H9 (cell line): Measurements from ENCODE around the gene SULT1A2. TPM values are rescaled to one million over a fixed set of nuclear protein-coding genes. Genes with fewer than 3 reads are reported as not detected.
A peak's percentile ranks its signal among the peaks of the same experiment; 100 is the strongest.
"Not testable (repeated sequence)": the region's sequence is repeated elsewhere in the genome, so short reads cannot be mapped to it uniquely, and the experiment has no call there.

Experiments
- DNase-seq: peaks from one replicate; pipeline ENCODE4 v3.0.0-alpha.2; 2017
- H2AFZ ChIP-seq: one replicate; pipeline ENCODE4 v1.6.1; 2013; ENCODE audit warnings: mild to moderate bottlenecking, low read length, control low read depth, moderate library complexity
- H2AK5ac ChIP-seq: 2 replicates; pipeline ENCODE4 v1.6.1; 2013; ENCODE audit warnings: low read length, control low read depth, mixed read lengths; ENCODE audit not compliant: insufficient read length
- H2BK120ac ChIP-seq: one replicate; pipeline ENCODE4 v1.6.1; 2013; ENCODE audit warnings: low read depth, mild to moderate bottlenecking, low read length, control low read depth, inconsistent platforms; ENCODE audit not compliant: poor library complexity, severe bottlenecking
- H2BK12ac ChIP-seq: 2 replicates; pipeline ENCODE4 v1.6.1; 2013; ENCODE audit warnings: low read length, control low read depth, mixed read lengths, low read depth; ENCODE audit not compliant: insufficient read length
- H2BK15ac ChIP-seq: 2 replicates; pipeline ENCODE4 v1.6.1; 2013; ENCODE audit warnings: low read depth, low read length, control low read depth
- H2BK20ac ChIP-seq: one replicate; pipeline ENCODE4 v1.6.1; 2013; ENCODE audit warnings: low read depth, mild to moderate bottlenecking, low read length, control low read depth, inconsistent platforms; ENCODE audit not compliant: poor library complexity, severe bottlenecking
- H2BK5ac ChIP-seq: 2 replicates; pipeline ENCODE4 v1.6.1; 2013; ENCODE audit warnings: low read length, control low read depth, mixed read lengths; ENCODE audit not compliant: insufficient read length
- H3K14ac ChIP-seq: 2 replicates; pipeline ENCODE4 v1.6.1; 2013; ENCODE audit warnings: low read length, control low read depth; ENCODE audit not compliant: insufficient read depth
- H3K18ac ChIP-seq: 2 replicates; pipeline ENCODE4 v1.6.1; 2013; ENCODE audit warnings: low read depth, mild to moderate bottlenecking, mixed read lengths, low read length, control low read depth; ENCODE audit not compliant: insufficient read length
- H3K23ac ChIP-seq: 2 replicates; pipeline ENCODE4 v1.6.1; 2013; ENCODE audit warnings: low read length, control low read depth, mixed read lengths, low read depth; ENCODE audit not compliant: insufficient read length
- H3K23me2 ChIP-seq: 2 replicates; pipeline ENCODE4 v1.6.1; 2013; ENCODE audit warnings: low read depth, mild to moderate bottlenecking, mixed read lengths, low read length, control low read depth; ENCODE audit not compliant: insufficient read length, poor library complexity, severe bottlenecking
- H3K27ac ChIP-seq: 2 replicates; pipeline ENCODE4 v1.5.1; 2013; ENCODE audit warnings: low read length, control low read depth, mixed read lengths, low read depth; ENCODE audit not compliant: insufficient read length
- H3K27me3 ChIP-seq: 2 replicates; pipeline ENCODE4 v1.6.1; 2013; ENCODE audit warnings: low read length, control low read depth, inconsistent platforms; ENCODE audit not compliant: insufficient read depth
- H3K4ac ChIP-seq: 2 replicates; pipeline ENCODE4 v1.6.1; 2013; ENCODE audit warnings: low read depth, mild to moderate bottlenecking, control low read depth, inconsistent platforms, low read length, moderate library complexity
- H3K4me1 ChIP-seq: 2 replicates; pipeline ENCODE4 v1.6.1; 2013; ENCODE audit warnings: low read length, control low read depth, inconsistent platforms; ENCODE audit not compliant: insufficient read depth
- H3K4me2 ChIP-seq: 2 replicates; pipeline ENCODE4 v1.6.1; 2013; ENCODE audit warnings: low read length, control low read depth, mixed read lengths; ENCODE audit not compliant: insufficient read length, insufficient read depth
- H3K56ac ChIP-seq: 2 replicates; pipeline ENCODE4 v1.6.1; 2013; ENCODE audit warnings: low read depth, mild to moderate bottlenecking, mixed read lengths, low read length, control low read depth; ENCODE audit not compliant: insufficient read length
- H3K79me1 ChIP-seq: 2 replicates; pipeline ENCODE4 v1.6.1; 2013; ENCODE audit warnings: low read depth, mild to moderate bottlenecking, moderate library complexity, low read length, control low read depth, inconsistent platforms; ENCODE audit not compliant: insufficient read depth, poor library complexity, severe bottlenecking
- H3K79me2 ChIP-seq: 2 replicates; pipeline ENCODE4 v1.6.1; 2013; ENCODE audit warnings: low read length, control low read depth, inconsistent platforms; ENCODE audit not compliant: insufficient read depth
- H3K9ac ChIP-seq: 2 replicates; pipeline ENCODE4 v1.6.1; 2013; ENCODE audit warnings: low read length, control low read depth, mixed read lengths; ENCODE audit not compliant: insufficient read length; ENCODE audit errors: extremely low read depth
- H3K9me3 ChIP-seq: one replicate; pipeline ENCODE4 v1.6.1; 2013; ENCODE audit warnings: low read depth, low read length, inconsistent platforms; ENCODE audit not compliant: control insufficient read depth
- H3T11ph ChIP-seq: one replicate; pipeline ENCODE4 v1.6.1; 2013; ENCODE audit warnings: mild to moderate bottlenecking, low read length, control low read depth, inconsistent platforms
- H4K20me1 ChIP-seq: one replicate; pipeline ENCODE4 v1.6.1; 2013; ENCODE audit not compliant: control insufficient read depth, insufficient read length, insufficient read depth
- H4K5ac ChIP-seq: 2 replicates; pipeline ENCODE4 v1.6.1; 2013; ENCODE audit warnings: low read depth, mild to moderate bottlenecking, mixed read lengths, low read length, control low read depth; ENCODE audit not compliant: insufficient read length
- H4K8ac ChIP-seq: replicated peaks from 2 replicates; pipeline ENCODE4 v1.6.1; 2013; ENCODE audit warnings: low read length, control low read depth, mixed read lengths, low read depth; ENCODE audit not compliant: insufficient read length
- H4K91ac ChIP-seq: 2 replicates; pipeline ENCODE4 v1.6.1; 2013; ENCODE audit warnings: low read depth, mild to moderate bottlenecking, moderate library complexity, mixed read lengths, low read length, control low read depth; ENCODE audit not compliant: insufficient read length
- H3K27ac Mint-ChIP-seq, 3 experiments: 2 replicates in 2 of 3; 3 replicates in 1 of 3; pipeline ENCODE4 v1.8.0; 2020 to 2021; ENCODE audit warnings: mixed read lengths in 3 of 3, mild to moderate bottlenecking in 1 of 3, moderate library complexity in 1 of 3
- H3K27me3 Mint-ChIP-seq: 2 replicates; pipeline ENCODE4 v1.8.0; 2021; ENCODE audit warnings: low read depth, mild to moderate bottlenecking, moderate library complexity, mixed read lengths
- H3K36me3 Mint-ChIP-seq, 3 experiments: 2 replicates in 2 of 3; 3 replicates in 1 of 3; pipeline ENCODE4 v1.8.0; 2020 to 2021; ENCODE audit warnings: low read depth in 3 of 3, mixed read lengths in 3 of 3; ENCODE audit not compliant: insufficient read depth in 1 of 3
- H3K4me1 Mint-ChIP-seq, 2 experiments: 2 replicates each; pipeline ENCODE4 v1.8.0; 2020; ENCODE audit warnings: mixed read lengths in 2 of 2
- H3K4me3 Mint-ChIP-seq, 2 experiments: 2 replicates in 1 of 2; 3 replicates in 1 of 2; pipeline ENCODE4 v1.8.0; 2020 to 2021; ENCODE audit warnings: mild to moderate bottlenecking in 2 of 2, mixed read lengths in 2 of 2, moderate library complexity in 1 of 2
- H3K9me3 Mint-ChIP-seq, 2 experiments: 2 replicates in 1 of 2; 3 replicates in 1 of 2; pipeline ENCODE4 v1.8.0; 2020; ENCODE audit warnings: mild to moderate bottlenecking in 2 of 2, mixed read lengths in 2 of 2, moderate library complexity in 1 of 2
- WGBS: extraction: QIAGEN DNeasy Blood & Tissue Kit; methylation state at CpG from one replicate; pipeline ENCODE4 v1.1.7; 2013; ENCODE audit warnings: missing lambda C conversion rate, low lambda C conversion rate, mixed read lengths; ENCODE audit not compliant: insufficient read length; ENCODE audit errors: extremely low coverage; 5-methylcytosine and 5-hydroxymethylcytosine counted together
- total RNA-seq: library from RNA; stranded (reverse); gene quantifications from 2 replicates; pipeline ENCODE4 v1.2.1, GENCODE V29; 2021
- TF ChIP-seq, protein P1 (sequence below): fragments of 200-600 bp; sonication (generic); conservative IDR thresholded peaks from 3 replicates; pipeline ENCODE4 v1.8.0; 2021; ENCODE audit warnings: antibody characterized with exemption, mild to moderate bottlenecking

Gene SULT1A2
- total RNA-seq, 1 experiment from 2014 or later, result 0.66 TPM

DNA sequence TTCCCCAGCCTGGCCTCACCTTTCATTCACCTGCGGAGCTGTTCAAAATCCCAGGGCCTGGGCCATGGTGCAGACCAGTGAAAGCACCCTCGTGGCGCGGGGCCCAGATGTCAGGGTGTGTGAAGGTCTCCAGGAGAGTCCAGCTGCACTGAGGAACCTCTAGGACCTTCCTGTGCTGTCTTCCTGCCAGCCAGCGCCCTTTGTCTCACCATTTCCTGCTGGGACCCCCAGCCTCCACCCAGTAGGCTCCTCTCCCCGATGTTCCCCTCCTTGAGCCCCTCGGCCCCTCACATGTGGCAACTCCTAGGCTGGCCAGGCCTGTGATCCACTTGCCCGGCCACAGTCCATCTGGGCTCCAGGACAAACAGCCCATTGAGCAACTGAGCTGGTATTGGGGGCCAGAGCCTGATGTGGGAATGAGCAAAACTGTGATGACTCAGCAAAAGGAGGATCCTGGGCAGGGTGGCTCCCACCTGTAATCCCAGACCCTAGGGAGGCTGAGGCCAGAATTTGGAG is 677 bp downstream of the SULT1A2 start:
- Histone ChIP-seq H3K23me2 (no peaks in the 10 kb centered on the region), H2BK12ac (no peak overlapping the region), H3K56ac (no peak overlapping the region), H3K4me2 (no peak overlapping the region), H3K27me3 (no peaks in the 10 kb centered on the region), H3K79me1 (no peaks in the 10 kb centered on the region), H2AK5ac (no peak overlapping the region), H3K18ac (no peak overlapping the region), H3K14ac (no peak overlapping the region; the same call in 1 of the 2 replicates), H2BK15ac (no peak overlapping the region), H3K23ac (no peak overlapping the region), H3K4ac (no peak overlapping the region), H4K5ac (no peak overlapping the region), H2BK5ac (no peak overlapping the region), H3T11ph (no peak overlapping the region), H2AFZ (no peak overlapping the region), H3K9me3 (no peaks in the 10 kb centered on the region), H4K20me1 (no peaks in the 10 kb centered on the region), H3K9ac (no peak overlapping the region), H4K91ac (no peak overlapping the region), H3K79me2 (no peaks in the 10 kb centered on the region), H2BK120ac (no peak overlapping the region), H3K27ac (no peak overlapping the region), H4K8ac (no peak overlapping the region), H2BK20ac (no peak overlapping the region), H3K4me1 (no peaks in the 10 kb centered on the region; the same call in 1 of the 2 replicates)
- no CpG with 5 or more reads among the region's 8 CpGs for WGBS
- TF ChIP-seq, protein P1, sequence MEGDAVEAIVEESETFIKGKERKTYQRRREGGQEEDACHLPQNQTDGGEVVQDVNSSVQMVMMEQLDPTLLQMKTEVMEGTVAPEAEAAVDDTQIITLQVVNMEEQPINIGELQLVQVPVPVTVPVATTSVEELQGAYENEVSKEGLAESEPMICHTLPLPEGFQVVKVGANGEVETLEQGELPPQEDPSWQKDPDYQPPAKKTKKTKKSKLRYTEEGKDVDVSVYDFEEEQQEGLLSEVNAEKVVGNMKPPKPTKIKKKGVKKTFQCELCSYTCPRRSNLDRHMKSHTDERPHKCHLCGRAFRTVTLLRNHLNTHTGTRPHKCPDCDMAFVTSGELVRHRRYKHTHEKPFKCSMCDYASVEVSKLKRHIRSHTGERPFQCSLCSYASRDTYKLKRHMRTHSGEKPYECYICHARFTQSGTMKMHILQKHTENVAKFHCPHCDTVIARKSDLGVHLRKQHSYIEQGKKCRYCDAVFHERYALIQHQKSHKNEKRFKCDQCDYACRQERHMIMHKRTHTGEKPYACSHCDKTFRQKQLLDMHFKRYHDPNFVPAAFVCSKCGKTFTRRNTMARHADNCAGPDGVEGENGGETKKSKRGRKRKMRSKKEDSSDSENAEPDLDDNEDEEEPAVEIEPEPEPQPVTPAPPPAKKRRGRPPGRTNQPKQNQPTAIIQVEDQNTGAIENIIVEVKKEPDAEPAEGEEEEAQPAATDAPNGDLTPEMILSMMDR, result no peak
- Mint-ChIP-seq H3K27ac (peak overlapping the region in 2 of 3 experiments; percentile 27 to 79; a peak in 4 of 7 replicates), H3K4me1 (peaks cover 20 to 23% of the 10 kb centered on the region in 2 experiments), H3K4me3 (no peak overlapping the region; a peak in 1 of 5 replicates), H3K9me3 (no peaks in the 10 kb centered on the region), H3K36me3 (peaks cover 5 to 12% (median 7%) of the 10 kb centered on the region in 3 experiments; a peak in 6 of 7 replicates), H3K27me3 (no peaks in the 10 kb centered on the region)
- DNase-seq, result peak; percentile 20

DNA sequence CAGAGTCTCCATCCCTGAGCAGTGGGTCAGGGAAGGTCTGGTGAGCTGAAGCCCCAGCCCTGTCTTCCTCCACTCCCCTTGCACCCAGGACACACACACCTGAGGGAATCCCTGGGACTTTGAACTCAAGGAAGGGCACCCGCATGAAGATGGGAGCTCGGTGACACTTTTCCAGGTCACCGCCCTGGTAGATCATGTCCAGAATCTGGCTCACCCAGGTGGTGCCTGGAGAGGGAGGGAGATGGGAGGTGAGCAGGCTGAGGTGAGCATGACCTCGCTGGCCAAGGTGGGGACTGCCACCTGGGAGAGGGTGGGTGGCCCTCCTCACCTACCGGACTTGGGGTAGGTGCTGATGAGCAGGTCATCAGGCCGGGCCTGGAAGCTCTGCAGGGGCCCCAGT is 1.4 kb downstream of the SULT1A2 start:
- not testable (repeated sequence) for H3K9ac ChIP-seq, H3K4me1 ChIP-seq, H3K27me3 ChIP-seq, H3K9me3 ChIP-seq, H3K23ac ChIP-seq, H3K79me1 ChIP-seq, H4K20me1 ChIP-seq, H3K27me3 Mint-ChIP-seq, H3K4ac ChIP-seq, H2AK5ac ChIP-seq, H4K5ac ChIP-seq, H3K56ac ChIP-seq, H4K8ac ChIP-seq, H3K14ac ChIP-seq, H3K27ac ChIP-seq, H3K18ac ChIP-seq, H2BK120ac ChIP-seq, H3T11ph ChIP-seq, H2AFZ ChIP-seq, H3K23me2 ChIP-seq, H2BK12ac ChIP-seq, H3K9me3 Mint-ChIP-seq, H2BK5ac ChIP-seq, H3K4me2 ChIP-seq, H3K4me3 Mint-ChIP-seq, H2BK15ac ChIP-seq, H2BK20ac ChIP-seq, H4K91ac ChIP-seq, H3K79me2 ChIP-seq
- Mint-ChIP-seq H3K27ac (peak overlapping the region in 1 of 3 experiments; percentile 48; a peak in 2 of 7 replicates), H3K36me3 (peaks cover 7 to 19% (median 11%) of the 10 kb centered on the region in 3 experiments), H3K4me1 (peaks cover 20 to 23% of the 10 kb centered on the region in 2 experiments)
- WGBS, result no CpG with 5 or more reads among the region's 6 CpGs
- DNase-seq, result peak; percentile 14
